ENCODE measurements around the gene SLC22A4. TPM values are rescaled to one million over a fixed set of nuclear protein-coding genes. Genes with fewer than 3 reads are reported as not detected.

SLC22A4 gene
- total RNA-seq, 1 donor from 2014 or later, result 5.4 TPM

DNA sequence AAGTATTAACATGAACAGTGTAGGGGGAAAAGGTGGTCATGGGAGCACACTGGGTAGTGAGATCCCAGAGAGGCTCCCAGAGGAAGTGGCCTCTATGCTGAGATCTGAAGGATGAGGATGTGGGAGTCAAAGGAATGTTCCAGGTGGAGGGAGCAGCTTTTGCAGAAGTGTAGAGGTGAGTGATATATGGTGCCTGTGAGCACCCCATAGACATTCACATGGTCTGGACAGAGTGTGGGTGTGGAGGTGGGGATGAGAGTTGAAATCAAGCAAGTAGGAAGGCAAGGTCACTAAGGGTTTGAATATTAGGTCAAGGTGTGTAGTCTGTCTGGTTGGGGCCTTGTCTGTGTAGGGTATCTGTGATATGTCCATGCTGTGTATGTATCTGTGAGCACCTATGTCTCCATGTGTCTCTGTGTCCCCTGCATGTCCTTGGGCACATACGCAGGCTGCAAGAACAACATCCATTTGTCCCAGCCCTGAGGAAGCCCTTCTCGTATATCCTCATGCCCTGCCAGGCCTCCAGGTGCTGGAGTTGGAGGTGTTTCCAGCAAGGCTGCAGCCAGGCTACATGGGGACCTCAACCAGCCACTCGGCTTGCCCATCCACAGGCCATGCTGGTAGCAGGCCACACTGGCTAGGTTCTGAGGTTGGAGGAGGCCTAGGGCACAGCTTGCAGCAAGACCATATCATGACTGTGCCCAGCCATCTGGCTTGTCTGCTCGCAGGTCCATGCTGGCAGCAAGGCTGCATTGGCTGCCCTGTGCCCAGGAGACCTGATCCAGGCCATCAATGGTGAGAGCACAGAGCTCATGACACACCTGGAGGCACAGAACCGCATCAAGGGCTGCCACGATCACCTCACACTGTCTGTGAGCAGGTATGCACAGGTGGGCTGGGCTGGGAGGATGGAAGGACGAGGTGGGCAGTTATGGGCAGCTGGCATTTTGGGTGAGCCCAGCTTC, 32.0 kb upstream of the SLC22A4 start:
- peak; percentile 81 for DNase-seq (ENCODE audit: low spot score)

GRCh38 chr5:132262882-132263547, 31.2 kb upstream of the SLC22A4 start:
- peak; percentile 67 for DNase-seq (ENCODE audit: low spot score)

DNA sequence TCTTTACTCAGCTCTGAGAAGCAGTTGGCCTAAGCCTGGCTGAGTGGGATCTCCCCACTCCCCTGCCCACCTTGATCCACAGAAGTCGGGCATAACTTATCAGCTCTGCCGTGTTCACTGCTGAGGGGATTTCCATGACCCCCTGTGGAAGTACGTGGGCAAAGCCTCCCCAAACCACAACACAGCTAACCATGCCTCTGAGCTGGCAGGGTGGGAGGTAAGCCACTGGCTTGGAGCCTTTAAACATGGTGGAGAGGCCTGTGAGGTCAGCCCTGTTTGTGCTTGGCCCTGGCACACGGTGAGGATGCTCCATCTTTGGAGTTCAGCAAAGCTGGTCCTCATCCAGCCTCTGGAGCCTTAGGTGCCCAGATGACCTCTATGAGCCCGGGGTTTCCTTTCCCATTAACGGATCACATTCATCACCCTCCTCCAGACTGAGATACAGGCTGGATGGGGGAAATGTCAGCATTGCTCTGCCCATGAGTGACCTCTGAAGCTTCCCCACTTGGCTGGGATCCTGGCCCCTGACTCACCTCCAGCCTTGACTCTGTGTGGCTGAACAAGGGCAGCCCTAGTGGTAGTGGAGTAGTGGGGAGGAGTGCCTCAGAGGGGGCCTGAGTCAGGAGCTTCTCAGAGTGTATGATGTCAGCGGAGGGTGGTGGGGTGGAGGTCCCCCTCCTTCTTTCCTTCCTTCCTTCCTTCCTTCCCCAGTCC, 30.5 kb upstream of the SLC22A4 start:
- DNase-seq (ENCODE audit: low spot score), result peak; percentile 91

DNA sequence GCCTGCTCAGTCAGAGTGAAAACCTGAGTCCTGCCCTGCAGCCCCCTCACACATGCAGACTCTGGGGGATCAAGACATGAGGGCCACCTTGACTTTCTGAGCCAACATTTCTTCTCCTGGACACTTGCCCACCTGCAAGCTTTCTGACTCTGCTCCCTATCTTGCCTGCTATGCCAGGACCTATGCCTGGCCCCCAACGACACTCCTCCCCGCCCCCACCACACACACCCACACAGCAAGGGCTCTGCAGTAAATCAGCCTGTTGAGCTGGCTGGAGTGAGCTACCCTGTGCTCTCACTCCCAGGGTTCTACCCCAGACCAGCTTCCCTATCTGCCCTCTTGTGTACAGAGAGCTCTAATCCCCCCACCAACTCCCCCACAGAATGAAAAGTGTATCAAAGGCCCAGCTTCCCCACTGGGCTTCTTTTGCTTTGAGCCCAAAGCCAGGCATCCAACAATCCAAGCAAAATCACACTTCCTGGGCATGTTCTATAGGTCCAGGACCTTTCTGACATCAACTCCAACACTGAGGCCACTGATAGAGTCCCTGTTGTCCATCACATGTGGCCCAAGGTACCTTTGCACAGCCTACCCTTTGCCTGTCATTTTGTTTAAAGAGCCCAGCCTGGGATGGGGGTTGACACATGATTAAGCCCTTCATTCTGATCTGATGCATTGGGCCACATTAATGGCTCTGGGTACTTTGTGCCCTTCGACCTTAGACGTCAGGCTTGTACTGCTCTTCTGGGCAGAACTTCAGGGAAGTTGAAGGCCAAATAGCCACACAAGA, 29.5 kb upstream of the SLC22A4 start:
- DNase-seq (ENCODE audit: low spot score), result peak; percentile 80

DNA sequence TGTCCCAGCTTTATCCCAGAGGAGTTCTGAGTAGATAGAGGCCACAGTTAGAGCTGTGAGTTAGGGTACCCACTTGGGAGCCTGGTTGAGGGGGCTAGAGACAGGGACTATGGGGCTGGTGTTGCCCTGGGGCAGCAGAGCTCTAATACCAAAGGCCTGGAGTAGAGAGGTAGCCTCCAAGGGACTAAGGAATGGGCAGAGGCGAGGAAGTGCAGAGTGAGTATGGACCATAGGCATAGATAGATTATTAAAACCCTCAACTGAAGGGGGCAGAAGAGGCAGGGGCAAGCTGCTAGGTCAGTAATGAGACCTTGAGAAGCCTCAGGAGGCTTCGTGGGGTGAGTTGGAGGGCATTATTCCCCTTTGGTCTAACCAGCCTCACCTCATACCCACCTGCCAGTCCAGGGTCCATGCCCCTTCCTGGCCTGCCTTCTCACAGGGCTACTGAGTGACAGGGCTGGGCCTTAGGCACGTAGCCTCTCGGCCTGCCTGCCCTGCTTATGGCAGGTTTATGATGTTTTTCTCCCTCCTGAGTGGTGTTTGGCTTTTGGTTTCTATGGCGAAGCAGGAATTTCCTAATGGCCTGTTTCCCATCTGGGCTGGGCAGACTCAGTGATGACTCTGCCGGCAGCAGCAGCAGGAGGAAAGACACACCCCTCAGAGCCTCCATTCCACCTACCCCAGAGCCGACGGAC, 28.7 kb upstream of the SLC22A4 start:
- DNase-seq (ENCODE audit: low spot score), result peak; percentile 89

- peak; percentile 78 for DNase-seq (ENCODE audit: low spot score)
Observed at GRCh38 chr5:132266031-132266835, 28.0 kb upstream of the SLC22A4 start.

- DNase-seq (ENCODE audit: low spot score), result no peak
Observed at GRCh38 chr5:132266836-132267160, 27.4 kb upstream of the SLC22A4 start.

GRCh38 chr5:132267166-132267739, 26.9 kb upstream of the SLC22A4 start:
- DNase-seq (ENCODE audit: low spot score), result no peak

GRCh38 chr5:132267931-132268768, 26.0 kb upstream of the SLC22A4 start:
- DNase-seq (ENCODE audit: low spot score), result no peak

DNA sequence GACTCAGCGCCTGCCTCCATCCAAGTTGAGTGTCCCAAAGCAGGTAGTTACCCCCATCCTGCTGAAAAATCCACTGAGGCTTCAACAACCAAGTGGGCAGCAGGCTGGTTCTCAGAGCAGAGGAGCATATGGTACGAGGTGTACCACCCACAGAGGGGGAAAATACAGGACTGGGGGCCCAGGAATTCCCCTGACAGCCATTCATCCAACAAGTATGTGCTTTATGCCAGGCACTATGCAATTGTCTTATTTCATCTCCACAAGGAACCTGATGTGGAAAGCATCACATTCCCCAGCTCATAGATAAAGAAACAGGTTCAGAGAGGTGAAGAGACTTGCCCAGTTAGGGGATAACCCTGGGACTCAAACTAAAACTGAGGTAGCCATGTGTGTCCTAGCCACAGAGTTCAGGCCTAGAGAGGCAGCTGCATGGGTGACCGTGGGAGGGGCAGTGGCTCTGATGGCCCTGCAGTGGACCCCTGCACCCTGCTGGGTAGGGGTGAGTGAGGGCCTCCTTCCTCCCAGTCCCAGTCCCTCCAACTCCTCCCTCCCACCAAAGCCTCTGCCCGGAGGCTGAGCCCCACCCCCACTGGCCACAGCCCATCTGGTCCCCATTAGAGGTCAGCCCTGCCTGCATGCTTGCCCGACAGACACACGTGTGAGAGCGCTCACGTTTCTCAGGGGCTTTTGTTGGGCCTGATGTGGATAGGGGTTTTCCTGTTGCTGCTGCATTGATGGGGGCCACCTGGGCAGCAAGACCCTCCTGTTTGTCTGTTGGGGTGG, 25.2 kb upstream of the SLC22A4 start:
- DNase-seq (ENCODE audit: low spot score), result no peak

DNA sequence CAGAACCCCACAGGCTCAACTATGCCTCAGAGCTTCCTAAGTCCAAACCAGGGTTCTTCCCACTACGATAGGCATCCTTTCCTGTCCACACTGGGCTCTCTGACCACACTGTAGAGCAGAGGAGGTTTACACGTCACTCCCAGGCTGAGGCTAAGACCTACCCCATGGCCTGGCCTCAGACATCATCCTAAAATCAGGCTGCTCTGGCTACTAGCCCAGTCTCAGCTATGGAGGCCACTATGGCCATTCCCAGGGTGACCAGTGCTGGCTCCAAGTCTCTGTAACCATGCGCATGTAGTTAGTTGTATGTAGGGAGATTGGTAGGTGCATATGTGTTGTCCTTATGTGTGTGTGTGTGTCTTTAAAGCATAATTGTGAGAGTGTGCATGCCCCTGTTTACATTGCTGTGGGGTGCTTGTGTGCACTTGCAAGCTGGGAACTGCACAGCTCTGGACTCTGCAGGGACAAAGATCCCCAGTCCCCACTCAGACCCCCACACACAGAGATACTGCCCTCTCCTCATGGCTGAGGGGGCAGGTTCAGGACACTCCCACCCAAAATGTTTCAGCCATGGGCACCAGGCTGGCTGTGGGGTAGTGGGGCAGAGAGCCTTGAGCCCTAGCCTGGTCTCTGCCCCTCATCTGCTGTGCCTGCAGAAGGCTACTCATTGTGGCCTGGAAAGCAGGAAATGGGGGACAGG, 24.4 kb upstream of the SLC22A4 start:
- no peak for DNase-seq (ENCODE audit: low spot score)

- no peak for DNase-seq (ENCODE audit: low spot score)
Observed at GRCh38 chr5:132270335-132270665, 23.9 kb upstream of the SLC22A4 start.

DNA sequence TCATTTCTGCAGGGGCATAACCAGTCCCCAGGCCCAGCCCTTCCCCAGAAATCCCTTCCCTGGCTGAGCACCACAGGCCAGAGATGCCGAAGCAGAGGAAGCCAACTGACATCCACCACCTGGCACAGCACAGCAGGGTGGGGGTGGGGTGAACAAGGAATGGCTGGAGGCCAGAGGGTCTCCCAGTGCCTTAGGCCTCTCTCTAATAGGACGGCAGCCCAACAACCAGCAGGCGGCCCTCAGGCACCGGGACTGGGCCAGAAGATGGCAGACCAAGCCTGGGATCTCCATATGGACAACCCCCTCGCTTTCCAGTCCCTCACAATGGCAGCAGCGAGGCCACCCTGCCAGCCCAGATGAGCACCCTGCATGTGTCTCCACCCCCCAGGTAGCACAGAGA, 23.5 kb upstream of the SLC22A4 start:
- no peak for DNase-seq (ENCODE audit: low spot score)

GRCh38 chr5:132271251-132272246, 22.6 kb upstream of the SLC22A4 start:
- no peak for DNase-seq (ENCODE audit: low spot score)

DNA sequence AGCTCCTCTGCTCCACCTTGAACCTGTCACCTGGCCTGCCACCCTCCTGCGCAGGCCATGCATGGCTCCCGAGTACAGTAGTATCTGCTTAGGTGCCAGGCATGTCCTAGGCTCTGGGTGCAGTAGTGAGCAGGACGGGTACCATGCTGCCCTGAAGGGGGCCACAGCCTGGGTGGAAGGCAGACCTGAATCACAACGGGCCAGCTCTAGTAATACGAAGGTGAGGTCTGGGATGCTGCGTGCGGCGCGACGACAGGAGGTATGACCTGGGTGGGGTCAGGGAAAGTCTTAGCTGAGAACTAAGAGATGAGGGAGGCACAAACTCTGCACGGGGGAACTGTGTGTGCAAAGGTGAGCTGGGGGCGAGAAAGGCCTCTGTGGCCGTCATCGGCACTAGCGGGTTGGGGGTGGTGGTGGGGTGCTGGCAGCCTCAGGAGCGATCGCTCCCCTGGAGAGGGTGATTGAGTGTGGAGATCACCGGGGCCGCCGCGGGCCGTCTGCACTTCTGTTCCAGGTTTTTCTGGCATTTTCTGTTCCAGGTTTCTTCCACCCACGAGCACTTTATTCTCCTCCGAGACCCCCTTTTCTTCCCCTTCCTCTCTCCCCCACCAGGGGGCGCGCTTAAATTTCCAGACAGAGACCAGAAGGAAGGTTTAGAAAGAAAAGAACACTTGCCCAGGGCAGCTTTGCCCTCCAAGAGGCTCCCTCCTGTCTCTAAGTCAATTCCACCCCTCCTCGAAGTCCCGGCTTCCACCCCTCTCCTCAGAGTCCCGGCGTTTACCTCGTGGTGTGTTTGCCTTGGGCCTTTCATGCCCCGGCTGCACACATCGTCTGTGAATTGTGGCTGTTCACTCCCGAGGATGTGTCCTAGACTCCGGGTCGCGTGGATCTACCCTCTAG, 21.6 kb upstream of the SLC22A4 start:
- no peak for DNase-seq (ENCODE audit: low spot score)

All from mesenteric fat pad (tissue), 1 donor.